Endothelial cell of umbilical vein (primary cell): ENCODE data around the gene MSL3B.

Source experiments
- BruUV-seq: library from RNA; stranded (reverse); fragments of 400-500 nt; replicated peaks from 2 replicates; lab custom pipeline; 2021; lab: Mats Ljungman, UMichigan
- CTCF ChIA-PET: fragments of 300-600, 350-600 bp; sonication (Branson Sonifier 250); formaldehyde crosslinking; loops from one replicate; lab custom pipeline; 2021; ENCODE audit warnings: antibody characterized with exemption, inconsistent platforms; lab: Charles Lee
- POLR2A ChIA-PET: fragments of 300-600, 350-600 bp; sonication (Branson Sonifier 250); formaldehyde crosslinking; loops from one replicate; lab custom pipeline; 2021; ENCODE audit warnings: antibody characterized with exemption, inconsistent platforms; lab: Charles Lee
- DNase-seq: peaks from one replicate; pipeline ENCODE4 v3.0.0-alpha.2; 2011; ENCODE audit warnings: low read depth, low spot score
- FAIRE-seq: peaks from 2 replicates; lab custom pipeline; 2011; peaks lifted over from hg19 to GRCh38; lab: Jason Lieb, UNC
- H2AFZ ChIP-seq: 2 replicates; pipeline ENCODE4 v1.6.0; 2012; ENCODE audit warnings: low read depth, low read length, control low read depth, inconsistent platforms
- H3K27ac ChIP-seq: 2 replicates; pipeline ENCODE4 v1.5.1; 2011; ENCODE audit warnings: low read depth, mild to moderate bottlenecking, control low read depth, low read length, moderate library complexity; ENCODE audit not compliant: insufficient read depth
- H3K27me3 ChIP-seq, 2 experiments: 2 replicates each; pipeline versions ENCODE4 v1.6.0 to v1.6.1; 2011; ENCODE audit warnings: low read length in 2 of 2, mixed read lengths in 1 of 2; ENCODE audit not compliant: control insufficient read depth in 2 of 2, insufficient read depth in 2 of 2
- H3K36me3 ChIP-seq, 2 experiments: 2 replicates in 1 of 2; 3 replicates in 1 of 2; pipeline ENCODE4 v1.5.1; 2011; ENCODE audit warnings: low read length in 2 of 2, mild to moderate bottlenecking in 1 of 2, moderate library complexity in 1 of 2; ENCODE audit not compliant: control insufficient read depth in 2 of 2, insufficient read depth in 2 of 2; ENCODE audit errors: extremely low read depth in 1 of 2
- H3K4me1 ChIP-seq: 3 replicates; pipeline ENCODE4 v1.5.1; 2011; ENCODE audit warnings: mild to moderate bottlenecking, low read length; ENCODE audit not compliant: control insufficient read depth, insufficient read depth; ENCODE audit errors: extremely low read depth
- H3K4me2 ChIP-seq: 2 replicates; pipeline ENCODE4 v1.6.1; 2011; ENCODE audit warnings: low read length, control low read depth, mixed read lengths; ENCODE audit not compliant: insufficient read depth
- H3K4me3 ChIP-seq, 3 experiments: fragments of 200-600 bp in 1 of 3; sonication (generic), shearing (Covaris generic) in 1 of 3; replicated peaks in 1 of 3; 2 replicates each; pipeline ENCODE4 v1.5.1; 2011 to 2016; ENCODE audit warnings: control low read depth in 3 of 3, low read length in 3 of 3, mild to moderate bottlenecking in 2 of 3, inconsistent platforms in 1 of 3, low read depth in 1 of 3, moderate library complexity in 1 of 3; ENCODE audit not compliant: insufficient read depth in 1 of 3
- H3K79me2 ChIP-seq: 2 replicates; pipeline ENCODE4 v1.6.0; 2012; ENCODE audit warnings: low read length, inconsistent platforms; ENCODE audit not compliant: control insufficient read depth, insufficient read depth
- H3K9ac ChIP-seq: replicated peaks from 2 replicates; pipeline ENCODE3; 2011; ENCODE audit warnings: low read length, control low read depth; ENCODE audit not compliant: insufficient read depth; ENCODE audit errors: extremely low read depth
- H3K9me1 ChIP-seq: replicated peaks from 3 replicates; pipeline ENCODE4 v1.6.0; 2011; ENCODE audit warnings: mild to moderate bottlenecking, low read length; ENCODE audit not compliant: control insufficient read depth, insufficient read depth; ENCODE audit errors: extremely low read depth
- H3K9me3 ChIP-seq: replicated peaks from 2 replicates; pipeline ENCODE4 v1.5.1; 2012; ENCODE audit warnings: low read length, inconsistent platforms; ENCODE audit not compliant: control insufficient read depth, insufficient read depth
- H4K20me1 ChIP-seq: replicated peaks from 2 replicates; pipeline ENCODE3; 2011; ENCODE audit warnings: mild to moderate bottlenecking, low read length; ENCODE audit not compliant: control insufficient read depth, insufficient read depth; ENCODE audit errors: extremely low read depth
- EZH2 ChIP-seq: IDR thresholded peaks from 2 replicates; pipeline ENCODE4 v1.6.1; 2012; ENCODE audit warnings: borderline replicate concordance, low read depth, mild to moderate bottlenecking, moderate library complexity, low read length, inconsistent platforms; ENCODE audit not compliant: severe bottlenecking
- FOS ChIP-seq: IDR thresholded peaks from 2 replicates; pipeline ENCODE4 v1.6.1; 2011; ENCODE audit warnings: mild to moderate bottlenecking, low read length, moderate library complexity, borderline replicate concordance; ENCODE audit not compliant: insufficient read depth
- GATA2 ChIP-seq: IDR thresholded peaks from 2 replicates; pipeline ENCODE4 v1.7.0; 2011; ENCODE audit warnings: low read depth, mild to moderate bottlenecking, moderate library complexity, mixed read lengths, low read length; ENCODE audit not compliant: insufficient read length, insufficient read depth
- JUN ChIP-seq: IDR thresholded peaks from 2 replicates; pipeline ENCODE4 v1.6.1; 2011; ENCODE audit warnings: borderline replicate concordance, low read depth; ENCODE audit not compliant: insufficient read length, insufficient read depth
- MAX ChIP-seq: IDR thresholded peaks from 2 replicates; pipeline ENCODE4 v1.6.1; 2011; ENCODE audit not compliant: insufficient read depth, insufficient read length
- MYC ChIP-seq: IDR thresholded peaks from one replicate; pipeline ENCODE4 v1.6.1; 2011; ENCODE audit warnings: mild to moderate bottlenecking, low read depth, low read length
- POLR2A ChIP-seq: IDR thresholded peaks from 2 replicates; pipeline ENCODE4 v1.6.1; 2012; ENCODE audit warnings: low read depth, mild to moderate bottlenecking, control low read depth, low read length
- POLR2AphosphoS5 ChIP-seq: IDR thresholded peaks from 2 replicates; pipeline ENCODE4 v1.6.1; 2012; ENCODE audit warnings: low read depth, mild to moderate bottlenecking, control low read depth, low read length, moderate library complexity; ENCODE audit not compliant: insufficient read depth
- dilution Hi-C: fragments of 300-500 bp; cut with MboI; formaldehyde crosslinking; loops from one replicate; pipeline ENCODE4 v1.15.0; 2019; ENCODE audit warnings: low sequenced_read_pairs; ENCODE audit not compliant: extremely low pct_ligation_motif_present
- intact Hi-C: fragments of 100-400 bp; cut with micrococcal nuclease; formaldehyde crosslinking; loops from one replicate; pipeline ENCODE4 v1.10.0; 2022
- TF ChIP-seq, protein P1 (sequence below), 2 donors: IDR thresholded peaks; 1 replicate in 1 of 2; 2 replicates in 1 of 2; pipeline ENCODE4 v1.5.1; 2011; ENCODE audit warnings: low read length in 2 of 2, mild to moderate bottlenecking in 2 of 2, moderate library complexity in 2 of 2, control low read depth in 1 of 2, inconsistent platforms in 1 of 2, low read depth in 1 of 2; ENCODE audit not compliant: insufficient read depth in 1 of 2; ENCODE audit errors: extremely low read depth in 1 of 2

Gene MSL3B

GRCh38 chr2:233838726-233839446 is 29.3 kb downstream of the MSL3B start:
- dilution Hi-C loops (no loop called here), intact Hi-C loops (loop anchor here (10.0 kb wide), 1 partner anchor 554 kb away; no protein-coding TSS in a partner anchor)
- Histone ChIP-seq H3K4me2 (no peak overlapping the region), H3K27ac (no peak overlapping the region), H3K27me3 (no peaks in the 10 kb centered on the region), H3K4me3 (no peak overlapping the region), H3K9me1 (no peaks in the 10 kb centered on the region), H3K36me3 (peaks cover 4 to 52% of the 10 kb centered on the region in 2 experiments), H4K20me1 (no peaks in the 10 kb centered on the region), H3K4me1 (no peaks in the 10 kb centered on the region), H3K79me2 (peaks cover 82% of the 10 kb centered on the region), H3K9ac (no peak overlapping the region), H3K9me3 (no peaks in the 10 kb centered on the region), H2AFZ (no peak overlapping the region)
- ChIA-PET CTCF (interaction anchor here (1.4 kb wide), 1 partner anchor 11 kb away, joined by 5 read pairs; no protein-coding TSS in a partner anchor), POLR2A (no interaction called here)
- FAIRE-seq (no peak), DNase-seq (no peak)
- no TSS peak for BruUV-seq
- TF ChIP-seq POLR2AphosphoS5 (no peak), FOS (no peak), GATA2 (no peak), MYC (no peak), POLR2A (no peak), MAX (no peak), JUN (no peak), EZH2 (no peak)
- TF ChIP-seq, protein P1, sequence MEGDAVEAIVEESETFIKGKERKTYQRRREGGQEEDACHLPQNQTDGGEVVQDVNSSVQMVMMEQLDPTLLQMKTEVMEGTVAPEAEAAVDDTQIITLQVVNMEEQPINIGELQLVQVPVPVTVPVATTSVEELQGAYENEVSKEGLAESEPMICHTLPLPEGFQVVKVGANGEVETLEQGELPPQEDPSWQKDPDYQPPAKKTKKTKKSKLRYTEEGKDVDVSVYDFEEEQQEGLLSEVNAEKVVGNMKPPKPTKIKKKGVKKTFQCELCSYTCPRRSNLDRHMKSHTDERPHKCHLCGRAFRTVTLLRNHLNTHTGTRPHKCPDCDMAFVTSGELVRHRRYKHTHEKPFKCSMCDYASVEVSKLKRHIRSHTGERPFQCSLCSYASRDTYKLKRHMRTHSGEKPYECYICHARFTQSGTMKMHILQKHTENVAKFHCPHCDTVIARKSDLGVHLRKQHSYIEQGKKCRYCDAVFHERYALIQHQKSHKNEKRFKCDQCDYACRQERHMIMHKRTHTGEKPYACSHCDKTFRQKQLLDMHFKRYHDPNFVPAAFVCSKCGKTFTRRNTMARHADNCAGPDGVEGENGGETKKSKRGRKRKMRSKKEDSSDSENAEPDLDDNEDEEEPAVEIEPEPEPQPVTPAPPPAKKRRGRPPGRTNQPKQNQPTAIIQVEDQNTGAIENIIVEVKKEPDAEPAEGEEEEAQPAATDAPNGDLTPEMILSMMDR (IDR thresholded peaks at IDR 0.05; ENCODE audit: extremely low read depth in 1 of 2, insufficient read depth in 1 of 2, low read depth in 1 of 2, low read length in 2 of 2), result no peak
